HG02678 (cell line): Measurements from ENCODE around the gene ACADS.

Source experiments
- ATAC-seq: cut with Tn5 transposase; IDR thresholded peaks from one replicate; pipeline ENCODE4 v1.9.1; 2021; ENCODE audit warnings: mild to moderate bottlenecking, moderate library complexity; ENCODE audit not compliant: unreplicated experiment

Gene ACADS

GRCh38 chr12:120751389-120751788 is 25.8 kb downstream of the ACADS start:
- no peak for ATAC-seq

- no peak for ATAC-seq
Observed at GRCh38 chr12:120754792-120755191, 29.2 kb downstream of the ACADS start.

GRCh38 chr12:120755269-120755668 is 29.6 kb downstream of the ACADS start:
- no peak for ATAC-seq

GRCh38 chr12:120757226-120757742 is 31.7 kb downstream of the ACADS start:
- no peak for ATAC-seq

GRCh38 chr12:120757949-120758348 is 32.3 kb downstream of the ACADS start:
- ATAC-seq: no peak

DNA sequence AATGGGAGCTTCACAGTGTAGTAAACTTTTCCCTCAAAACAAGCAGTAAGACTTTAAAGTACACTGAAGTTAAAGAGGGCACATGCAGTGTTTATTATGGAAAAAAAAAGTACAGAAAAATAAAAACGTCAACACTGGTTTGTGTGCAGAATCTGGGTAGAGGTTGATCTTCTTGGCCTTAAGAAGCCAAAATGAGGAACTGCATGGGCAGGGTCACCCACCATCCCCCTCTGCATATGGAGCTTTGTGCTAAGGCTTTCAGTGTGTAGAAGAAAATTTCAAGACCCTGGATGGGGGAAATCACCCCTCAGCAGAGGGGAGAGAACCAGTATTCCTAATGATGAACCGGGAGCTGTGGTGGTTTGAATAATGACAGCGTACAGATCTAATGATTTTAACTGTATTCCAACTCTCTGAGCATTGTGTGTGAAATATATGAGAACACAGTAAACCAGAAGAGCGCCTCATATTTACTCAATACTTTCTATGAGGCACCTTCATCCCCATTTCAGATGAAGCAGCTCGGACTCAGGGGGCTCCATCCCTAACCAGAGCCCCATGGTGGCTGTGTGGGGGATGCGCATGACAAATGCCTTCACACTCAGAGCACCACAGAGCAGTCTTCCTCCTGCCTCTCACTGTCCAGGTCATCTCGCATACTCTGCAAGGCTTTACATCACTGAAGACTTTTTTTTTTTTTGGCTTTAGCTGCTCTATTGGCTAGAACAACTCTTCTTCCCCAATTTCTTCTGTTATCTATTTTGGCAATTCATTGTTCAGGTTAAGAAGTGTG is 33.4 kb downstream of the ACADS start:
- ATAC-seq: no peak

DNA sequence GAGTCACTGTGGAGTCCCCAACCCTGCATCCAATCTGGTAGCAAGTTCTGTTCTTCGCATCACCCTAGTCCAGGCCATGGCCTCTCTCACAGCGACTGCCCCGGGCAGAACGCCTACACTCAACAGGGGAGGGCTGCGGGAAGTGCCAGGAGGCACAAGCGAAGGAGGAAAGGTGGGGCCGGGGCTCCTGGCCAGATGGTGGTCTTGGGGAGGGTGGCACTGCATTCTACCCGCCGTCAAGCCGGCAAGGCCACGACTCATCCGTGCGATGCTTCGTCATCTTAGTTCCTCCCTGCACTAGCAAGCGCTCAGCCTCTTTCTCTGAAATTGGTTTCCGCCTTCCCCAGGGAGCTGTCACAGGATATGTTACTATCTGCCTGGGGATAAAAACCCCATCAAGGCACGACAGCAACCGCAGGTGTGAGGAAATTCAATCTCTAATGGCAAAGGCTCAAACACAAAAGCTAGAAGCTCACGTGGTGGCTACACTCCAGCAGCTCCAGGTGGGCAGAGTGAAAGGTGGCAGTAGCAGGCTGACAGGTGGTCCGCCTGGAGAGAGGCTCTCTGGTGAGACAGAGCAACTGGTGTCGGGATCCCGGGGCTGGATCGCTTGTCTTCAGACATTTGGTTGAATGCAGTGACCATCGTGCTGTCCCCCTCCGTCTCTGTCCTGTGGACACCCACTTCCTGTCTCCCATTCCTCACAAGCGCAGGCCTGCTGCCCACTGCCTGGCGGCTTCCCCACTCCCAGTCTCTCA is 34.1 kb downstream of the ACADS start:
- ATAC-seq: no peak

- no peak for ATAC-seq
Observed at GRCh38 chr12:120760349-120761254, 35.0 kb downstream of the ACADS start.

- no peak for ATAC-seq
Observed at GRCh38 chr12:120761519-120761934, 35.9 kb downstream of the ACADS start.

- ATAC-seq: no peak
Observed at GRCh38 chr12:120762086-120762485, 36.5 kb downstream of the ACADS start.

GRCh38 chr12:120763250-120763649 is 37.6 kb downstream of the ACADS start:
- no peak for ATAC-seq

GRCh38 chr12:120764816-120765215 is 39.2 kb downstream of the ACADS start:
- no peak for ATAC-seq

GRCh38 chr12:120766566-120766965 is 40.9 kb downstream of the ACADS start:
- no peak for ATAC-seq

GRCh38 chr12:120767071-120768024 is 41.7 kb downstream of the ACADS start:
- no peak for ATAC-seq

- ATAC-seq: no peak
Observed at GRCh38 chr12:120771097-120771496, 45.5 kb downstream of the ACADS start.

GRCh38 chr12:120774169-120774916 is 48.7 kb downstream of the ACADS start:
- no peak for ATAC-seq

- ATAC-seq: no peak
Observed at GRCh38 chr12:120775862-120776552, 50.4 kb downstream of the ACADS start.

- no peak for ATAC-seq
Observed at GRCh38 chr12:120783197-120783596, 57.6 kb downstream of the ACADS start.

GRCh38 chr12:120784804-120785203 is 59.2 kb downstream of the ACADS start:
- no peak for ATAC-seq
